Endodermal cell (in vitro differentiated cells): Measurements from ENCODE around the gene EFCAB8. TPM values are rescaled to one million over a fixed set of nuclear protein-coding genes. Genes with fewer than 3 reads are reported as not detected.

Experiments
- DNase-seq: peaks from one replicate; pipeline ENCODE4 v3.0.0-alpha.2; 2017
- H3K27ac ChIP-seq: 2 replicates; pipeline ENCODE4 v1.5.1; 2013; ENCODE audit warnings: mild to moderate bottlenecking, low read depth, low read length, moderate library complexity
- H3K27me3 ChIP-seq: 2 replicates; pipeline ENCODE4 v1.6.1; 2013; ENCODE audit warnings: mild to moderate bottlenecking, low read length, moderate library complexity; ENCODE audit not compliant: insufficient read depth, control insufficient read depth, poor library complexity, severe bottlenecking
- H3K36me3 ChIP-seq: 2 replicates; pipeline ENCODE4 v1.7.0; 2013; ENCODE audit warnings: mild to moderate bottlenecking, low read length, moderate library complexity; ENCODE audit not compliant: control insufficient read depth, insufficient read depth
- H3K4me1 ChIP-seq: one replicate; pipeline ENCODE4 v1.7.0; 2013; ENCODE audit warnings: low read length; ENCODE audit not compliant: control insufficient read depth, insufficient read depth
- H3K4me3 ChIP-seq: 2 replicates; pipeline ENCODE4 v1.5.1; 2013; ENCODE audit warnings: mild to moderate bottlenecking, low read length, moderate library complexity
- H3K9ac ChIP-seq: 2 replicates; pipeline ENCODE4 v1.6.1; 2013; ENCODE audit warnings: mild to moderate bottlenecking, low read length, moderate library complexity; ENCODE audit not compliant: poor library complexity, severe bottlenecking; ENCODE audit errors: extremely low read depth
- H3K9me3 ChIP-seq: 2 replicates; pipeline ENCODE4 v1.6.1; 2013; ENCODE audit warnings: mild to moderate bottlenecking, low read length, moderate library complexity; ENCODE audit not compliant: control insufficient read depth
- H3K27ac Mint-ChIP-seq: 2 replicates; pipeline ENCODE4 v1.8.0; 2020; ENCODE audit warnings: mixed read lengths
- H3K27me3 Mint-ChIP-seq: 2 replicates; pipeline ENCODE4 v1.8.0; 2021; ENCODE audit warnings: mild to moderate bottlenecking, mixed read lengths; ENCODE audit not compliant: insufficient read depth
- H3K36me3 Mint-ChIP-seq: 2 replicates; pipeline ENCODE4 v1.8.0; 2020; ENCODE audit warnings: low read depth, mixed read lengths
- H3K4me1 Mint-ChIP-seq: 2 replicates; pipeline ENCODE4 v1.8.0; 2020; ENCODE audit warnings: mixed read lengths
- H3K4me3 Mint-ChIP-seq: 2 replicates; pipeline ENCODE4 v1.8.0; 2020; ENCODE audit warnings: mild to moderate bottlenecking, moderate library complexity, mixed read lengths
- H3K9me3 Mint-ChIP-seq: 2 replicates; pipeline ENCODE4 v1.8.0; 2020; ENCODE audit warnings: mild to moderate bottlenecking, mixed read lengths
- CTCF ChIP-seq: fragments of 200-600 bp; sonication (generic); conservative IDR thresholded peaks from 2 replicates; pipeline ENCODE4 v1.5.0; 2021; ENCODE audit warnings: antibody characterized with exemption, mild to moderate bottlenecking
- WGBS, 2 experiments: methylation state at CpG; one replicate each; pipeline versions ENCODE4 v1.1.5 to v1.1.7; 2013; ENCODE audit warnings: missing lambda C conversion rate in 2 of 2, mixed read lengths in 1 of 2; ENCODE audit not compliant: insufficient coverage in 1 of 2, insufficient read length in 1 of 2; 5-methylcytosine and 5-hydroxymethylcytosine counted together
- total RNA-seq, 2 donors: library from RNA; stranded (reverse); fragmentation: NEBNext Ultra II Directional in 1 of 2; extraction: Animal tissue kit (Norgen Biotek cat#: 25700) in 1 of 2; gene quantifications; 2 replicates in 1 of 2; 3 replicates in 1 of 2; pipeline ENCODE4 v1.2.1, GENCODE V29; 2021

The EFCAB8 gene
- total RNA-seq, 2 donors from 2014 or later = 0.44 to 1.0 TPM

GRCh38 chr20:32985596-32985995 lies 126.9 kb downstream of the EFCAB8 start:
- Histone ChIP-seq H3K27me3 (no peaks in the 10 kb centered on the region), H3K9ac (no peak overlapping the region), H3K4me1 (no peaks in the 10 kb centered on the region), H3K27ac (no peak overlapping the region), H3K9me3 (no peaks in the 10 kb centered on the region), H3K4me3 (no peak overlapping the region), H3K36me3 (no peaks in the 10 kb centered on the region)
- no peak for DNase-seq
- TF ChIP-seq CTCF = no peak
- no peaks in the 10 kb centered on the region for H3K27me3 Mint-ChIP-seq
- peak overlapping the region; percentile 20 for H3K27ac Mint-ChIP-seq
- 90 to 97% methylated on average over 2 to 6 of the region's 6 CpGs for WGBS, 2 experiments
- no peaks in the 10 kb centered on the region for H3K36me3 Mint-ChIP-seq
- H3K4me1 Mint-ChIP-seq = peaks cover 21% of the 10 kb centered on the region
- no peaks in the 10 kb centered on the region for H3K9me3 Mint-ChIP-seq
- no peak overlapping the region for H3K4me3 Mint-ChIP-seq

GRCh38 chr20:32986331-32986966 lies 127.7 kb downstream of the EFCAB8 start:
- 80 to 92% methylated on average over 10 to 18 of the region's 18 CpGs for WGBS, 2 experiments
- Histone ChIP-seq H3K36me3 (no peaks in the 10 kb centered on the region), H3K4me3 (no peak overlapping the region), H3K27ac (no peak overlapping the region), H3K27me3 (no peaks in the 10 kb centered on the region), H3K4me1 (no peaks in the 10 kb centered on the region), H3K9me3 (no peaks in the 10 kb centered on the region), H3K9ac (no peak overlapping the region)
- DNase-seq = no peak
- peak overlapping the region; percentile 46 for H3K27ac Mint-ChIP-seq
- H3K27me3 Mint-ChIP-seq = no peaks in the 10 kb centered on the region
- H3K4me3 Mint-ChIP-seq = no peak overlapping the region
- TF ChIP-seq CTCF = no peak
- H3K36me3 Mint-ChIP-seq = no peaks in the 10 kb centered on the region
- H3K4me1 Mint-ChIP-seq = peaks cover 21% of the 10 kb centered on the region
- H3K9me3 Mint-ChIP-seq = no peaks in the 10 kb centered on the region

GRCh38 chr20:32987044-32987825 lies 128.5 kb downstream of the EFCAB8 start:
- Mint-ChIP-seq H3K27me3 (no peaks in the 10 kb centered on the region), H3K9me3 (no peaks in the 10 kb centered on the region), H3K4me3 (no peak overlapping the region), H3K27ac (peak overlapping the region; percentile 39), H3K4me1 (peaks cover 21% of the 10 kb centered on the region), H3K36me3 (no peaks in the 10 kb centered on the region)
- H3K27ac ChIP-seq = no peak overlapping the region
- no peak overlapping the region for H3K4me3 ChIP-seq
- no peak overlapping the region for H3K9ac ChIP-seq
- no peaks in the 10 kb centered on the region for H3K36me3 ChIP-seq
- no peak for TF ChIP-seq CTCF
- H3K9me3 ChIP-seq = no peaks in the 10 kb centered on the region
- H3K4me1 ChIP-seq = no peaks in the 10 kb centered on the region
- H3K27me3 ChIP-seq = no peaks in the 10 kb centered on the region
- WGBS, 2 experiments = 91 to 95% methylated on average over 6 to 10 of the region's 11 CpGs
- DNase-seq = no peak
